Endothelial cell of umbilical vein (primary cell): ENCODE results near the gene HIP1R.

Source experiments
- EZH2 ChIP-seq: IDR thresholded peaks from 2 replicates; pipeline ENCODE4 v1.6.1; 2012; ENCODE audit warnings: borderline replicate concordance, low read depth, mild to moderate bottlenecking, moderate library complexity, low read length, inconsistent platforms; ENCODE audit not compliant: severe bottlenecking
- FOS ChIP-seq: IDR thresholded peaks from 2 replicates; pipeline ENCODE4 v1.6.1; 2011; ENCODE audit warnings: mild to moderate bottlenecking, low read length, moderate library complexity, borderline replicate concordance; ENCODE audit not compliant: insufficient read depth
- GATA2 ChIP-seq: IDR thresholded peaks from 2 replicates; pipeline ENCODE4 v1.7.0; 2011; ENCODE audit warnings: low read depth, mild to moderate bottlenecking, moderate library complexity, mixed read lengths, low read length; ENCODE audit not compliant: insufficient read length, insufficient read depth
- POLR2A ChIP-seq: IDR thresholded peaks from 2 replicates; pipeline ENCODE4 v1.6.1; 2012; ENCODE audit warnings: low read depth, mild to moderate bottlenecking, control low read depth, low read length
- POLR2AphosphoS5 ChIP-seq: IDR thresholded peaks from 2 replicates; pipeline ENCODE4 v1.6.1; 2012; ENCODE audit warnings: low read depth, mild to moderate bottlenecking, control low read depth, low read length, moderate library complexity; ENCODE audit not compliant: insufficient read depth
- TF ChIP-seq, protein P1 (sequence below), 2 donors: IDR thresholded peaks; 1 replicate in 1 of 2; 2 replicates in 1 of 2; pipeline ENCODE4 v1.5.1; 2011; ENCODE audit warnings: low read length in 2 of 2, mild to moderate bottlenecking in 2 of 2, moderate library complexity in 2 of 2, control low read depth in 1 of 2, inconsistent platforms in 1 of 2, low read depth in 1 of 2; ENCODE audit not compliant: insufficient read depth in 1 of 2; ENCODE audit errors: extremely low read depth in 1 of 2
- TF ChIP-seq, protein P2 (sequence below): IDR thresholded peaks from 2 replicates; pipeline ENCODE4 v1.6.1; 2011; ENCODE audit not compliant: insufficient read depth, insufficient read length

DNA sequence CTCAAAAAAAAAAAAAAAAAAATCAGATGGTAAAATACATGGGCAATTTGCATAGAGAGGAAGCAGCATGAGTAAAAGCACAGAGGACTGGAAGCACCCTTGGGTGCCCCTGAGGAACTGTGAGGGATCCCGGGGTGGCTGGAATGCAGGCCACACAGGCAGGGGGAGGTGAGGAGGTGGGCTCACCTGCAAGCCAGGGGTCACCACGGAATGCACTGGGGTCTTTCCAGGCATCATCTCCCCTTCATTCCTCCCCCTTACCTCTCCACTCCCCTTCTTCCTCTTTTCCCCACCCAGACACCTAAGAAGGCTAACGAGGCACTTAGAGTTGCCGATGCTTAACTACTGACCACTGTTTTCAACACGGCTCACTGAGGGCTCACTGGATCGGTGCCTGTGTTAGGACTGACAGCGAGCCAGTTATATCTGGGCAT lies 14.4 kb upstream of the HIP1R start:
- TF ChIP-seq, protein P1, sequence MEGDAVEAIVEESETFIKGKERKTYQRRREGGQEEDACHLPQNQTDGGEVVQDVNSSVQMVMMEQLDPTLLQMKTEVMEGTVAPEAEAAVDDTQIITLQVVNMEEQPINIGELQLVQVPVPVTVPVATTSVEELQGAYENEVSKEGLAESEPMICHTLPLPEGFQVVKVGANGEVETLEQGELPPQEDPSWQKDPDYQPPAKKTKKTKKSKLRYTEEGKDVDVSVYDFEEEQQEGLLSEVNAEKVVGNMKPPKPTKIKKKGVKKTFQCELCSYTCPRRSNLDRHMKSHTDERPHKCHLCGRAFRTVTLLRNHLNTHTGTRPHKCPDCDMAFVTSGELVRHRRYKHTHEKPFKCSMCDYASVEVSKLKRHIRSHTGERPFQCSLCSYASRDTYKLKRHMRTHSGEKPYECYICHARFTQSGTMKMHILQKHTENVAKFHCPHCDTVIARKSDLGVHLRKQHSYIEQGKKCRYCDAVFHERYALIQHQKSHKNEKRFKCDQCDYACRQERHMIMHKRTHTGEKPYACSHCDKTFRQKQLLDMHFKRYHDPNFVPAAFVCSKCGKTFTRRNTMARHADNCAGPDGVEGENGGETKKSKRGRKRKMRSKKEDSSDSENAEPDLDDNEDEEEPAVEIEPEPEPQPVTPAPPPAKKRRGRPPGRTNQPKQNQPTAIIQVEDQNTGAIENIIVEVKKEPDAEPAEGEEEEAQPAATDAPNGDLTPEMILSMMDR (IDR thresholded peaks at IDR 0.05; ENCODE audit: extremely low read depth in 1 of 2, insufficient read depth in 1 of 2, low read depth in 1 of 2, low read length in 2 of 2) = no peak
- no peak for TF ChIP-seq POLR2A
- no peak for TF ChIP-seq POLR2AphosphoS5
- no peak for TF ChIP-seq EZH2
- TF ChIP-seq FOS = no peak
- TF ChIP-seq, protein P2, sequence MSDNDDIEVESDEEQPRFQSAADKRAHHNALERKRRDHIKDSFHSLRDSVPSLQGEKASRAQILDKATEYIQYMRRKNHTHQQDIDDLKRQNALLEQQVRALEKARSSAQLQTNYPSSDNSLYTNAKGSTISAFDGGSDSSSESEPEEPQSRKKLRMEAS = no peak
- TF ChIP-seq GATA2 = no peak
